ENCODE results near the gene SULT1C3.

Gene SULT1C3

DNA sequence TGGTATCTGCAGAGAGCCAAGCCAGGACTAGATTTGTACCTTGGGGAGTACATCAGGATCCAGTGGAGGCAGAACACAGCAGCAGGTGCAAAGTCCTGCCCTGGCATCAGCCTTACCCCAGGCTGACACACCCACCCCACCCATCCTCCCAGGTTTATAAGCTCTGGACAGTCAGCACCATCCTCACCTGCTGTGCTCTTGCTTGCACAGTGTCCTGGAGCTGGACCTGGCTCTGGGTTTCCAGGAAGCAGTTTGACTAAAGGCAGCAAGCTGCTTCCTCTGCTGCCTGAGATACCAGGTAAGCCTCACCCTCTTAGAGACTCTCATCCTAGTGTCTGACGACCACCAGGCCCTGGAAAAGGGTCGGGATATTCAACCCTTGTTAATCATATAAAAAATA is at the start of gene SULT1C3:
Gene SULT1C3 (plus strand): TSS at position 183 of the 400 bp plus-strand sequence. CDS start 7,227 bp downstream, outside the sequence.
- Histone ChIP-seq H3K27ac (no peak within 1 kb of the TSS), H3K36me3 (ENCODE audit: control insufficient read depth, insufficient read depth, low read length) (no peaks in the 10 kb centered on the region), H3K79me2 (no peaks in the 10 kb centered on the region), H3K27me3 (ENCODE audit: control insufficient read depth, insufficient read depth, low read length) (no peaks in the 10 kb centered on the region), H3K4me2 (ENCODE audit: low read length) (no peak within 1 kb of the TSS), H3K4me3 (ENCODE audit: low read depth, low read length) (no peak within 1 kb of the TSS), H2AFZ (no peak within 1 kb of the TSS), H3K9me3 (ENCODE audit: control insufficient read depth, low read length) (no peaks in the 10 kb centered on the region), H3K9ac (no peak within 1 kb of the TSS), H3K4me1 (no peaks in the 10 kb centered on the region)
- TF ChIP-seq, protein P1, sequence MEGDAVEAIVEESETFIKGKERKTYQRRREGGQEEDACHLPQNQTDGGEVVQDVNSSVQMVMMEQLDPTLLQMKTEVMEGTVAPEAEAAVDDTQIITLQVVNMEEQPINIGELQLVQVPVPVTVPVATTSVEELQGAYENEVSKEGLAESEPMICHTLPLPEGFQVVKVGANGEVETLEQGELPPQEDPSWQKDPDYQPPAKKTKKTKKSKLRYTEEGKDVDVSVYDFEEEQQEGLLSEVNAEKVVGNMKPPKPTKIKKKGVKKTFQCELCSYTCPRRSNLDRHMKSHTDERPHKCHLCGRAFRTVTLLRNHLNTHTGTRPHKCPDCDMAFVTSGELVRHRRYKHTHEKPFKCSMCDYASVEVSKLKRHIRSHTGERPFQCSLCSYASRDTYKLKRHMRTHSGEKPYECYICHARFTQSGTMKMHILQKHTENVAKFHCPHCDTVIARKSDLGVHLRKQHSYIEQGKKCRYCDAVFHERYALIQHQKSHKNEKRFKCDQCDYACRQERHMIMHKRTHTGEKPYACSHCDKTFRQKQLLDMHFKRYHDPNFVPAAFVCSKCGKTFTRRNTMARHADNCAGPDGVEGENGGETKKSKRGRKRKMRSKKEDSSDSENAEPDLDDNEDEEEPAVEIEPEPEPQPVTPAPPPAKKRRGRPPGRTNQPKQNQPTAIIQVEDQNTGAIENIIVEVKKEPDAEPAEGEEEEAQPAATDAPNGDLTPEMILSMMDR (IDR thresholded peaks at IDR 0.05): no peak

DNA sequence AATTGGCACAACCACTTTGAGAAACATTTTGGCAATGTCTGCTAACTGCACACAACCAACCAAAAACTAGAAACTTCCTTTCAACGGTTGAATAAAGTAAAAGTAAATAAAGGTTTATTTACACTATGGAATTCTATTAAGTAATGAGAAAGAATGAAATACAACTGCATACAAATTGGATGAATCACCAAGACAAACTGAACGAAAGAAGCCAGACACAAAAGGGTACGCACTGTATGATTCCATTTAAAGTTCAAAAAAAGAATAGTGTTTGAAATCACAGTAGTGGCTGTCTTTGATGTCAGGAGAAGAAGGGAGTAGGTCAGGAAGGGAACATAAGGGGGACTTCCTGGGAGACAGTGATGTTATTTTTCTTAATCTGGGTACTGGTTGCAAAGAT is 46.5 kb upstream of the SULT1C3 start:
- H3K9ac ChIP-seq: no peak overlapping the region
- H3K79me2 ChIP-seq: no peaks in the 10 kb centered on the region
- H2AFZ ChIP-seq: no peak overlapping the region
- no peaks in the 10 kb centered on the region for H3K27me3 ChIP-seq (ENCODE audit: control insufficient read depth, insufficient read depth, low read length)
- no peak overlapping the region for H3K27ac ChIP-seq
- H3K36me3 ChIP-seq (ENCODE audit: control insufficient read depth, insufficient read depth, low read length): no peaks in the 10 kb centered on the region
- H3K4me3 ChIP-seq (ENCODE audit: low read depth, low read length): no peak overlapping the region
- H3K4me1 ChIP-seq: no peaks in the 10 kb centered on the region
- no peak overlapping the region for H3K4me2 ChIP-seq (ENCODE audit: low read length)
- TF ChIP-seq, protein P1 (IDR thresholded peaks at IDR 0.05): no peak
- no peaks in the 10 kb centered on the region for H3K9me3 ChIP-seq (ENCODE audit: control insufficient read depth, low read length)

DNA sequence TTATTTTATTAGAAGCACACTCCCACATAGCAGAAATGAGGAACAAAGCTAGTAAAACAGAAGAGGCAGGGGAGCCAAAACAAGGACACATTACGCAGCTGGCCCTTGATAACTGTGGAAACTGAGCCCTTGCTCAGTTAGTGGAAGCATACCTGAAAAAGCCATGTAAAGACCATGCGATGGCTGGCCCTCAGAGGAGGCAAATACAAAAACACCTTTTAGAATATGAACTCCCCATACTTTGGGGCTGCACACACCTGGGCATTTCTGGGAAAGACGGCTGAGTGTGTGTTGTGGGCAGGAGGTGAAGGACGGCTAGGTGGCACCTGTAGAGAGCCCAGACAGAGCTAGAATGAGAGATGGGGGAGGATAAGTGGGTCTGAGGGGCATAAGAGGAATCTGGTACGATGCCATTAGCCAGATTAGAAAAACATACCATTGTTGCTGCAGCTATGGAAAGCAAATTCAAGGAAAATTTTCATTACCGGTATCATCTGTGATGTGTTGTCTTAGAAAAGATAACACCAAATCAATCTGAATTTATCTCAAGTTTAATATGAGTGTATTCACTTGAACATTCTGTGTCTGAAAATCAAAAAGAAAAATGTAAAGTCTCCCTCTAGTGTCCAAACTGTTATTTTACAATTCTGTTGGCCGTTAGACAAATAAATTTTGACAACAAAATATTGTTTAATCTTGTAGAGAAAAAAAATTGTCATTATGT is 45.2 kb upstream of the SULT1C3 start:
- TF ChIP-seq, protein P1 (IDR thresholded peaks at IDR 0.05): peak; percentile 24
- H3K27me3 ChIP-seq (ENCODE audit: control insufficient read depth, insufficient read depth, low read length): no peaks in the 10 kb centered on the region
- H3K4me1 ChIP-seq: no peaks in the 10 kb centered on the region
- H3K36me3 ChIP-seq (ENCODE audit: control insufficient read depth, insufficient read depth, low read length): no peaks in the 10 kb centered on the region
- H3K4me3 ChIP-seq (ENCODE audit: low read depth, low read length): no peak overlapping the region
- no peak overlapping the region for H2AFZ ChIP-seq
- no peaks in the 10 kb centered on the region for H3K79me2 ChIP-seq
- no peak overlapping the region for H3K4me2 ChIP-seq (ENCODE audit: low read length)
- no peak overlapping the region for H3K9ac ChIP-seq
- no peak overlapping the region for H3K27ac ChIP-seq
- no peaks in the 10 kb centered on the region for H3K9me3 ChIP-seq (ENCODE audit: control insufficient read depth, low read length)

DNA sequence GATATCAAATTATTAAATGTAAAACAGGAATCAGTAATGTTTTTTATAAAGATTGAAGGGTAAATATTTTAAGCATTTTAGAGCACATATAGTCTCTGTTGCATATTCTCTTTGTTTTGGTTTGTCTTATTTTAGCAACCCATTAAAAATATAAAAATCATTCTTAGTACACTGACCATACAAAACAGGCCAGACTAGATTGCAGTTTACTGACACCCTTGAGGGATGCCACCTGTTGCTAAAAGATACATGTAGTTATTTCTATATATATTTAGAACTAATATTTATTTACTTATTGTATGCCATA is 44.7 kb upstream of the SULT1C3 start:
- Histone ChIP-seq H3K9ac (no peak overlapping the region), H2AFZ (no peak overlapping the region), H3K9me3 (ENCODE audit: control insufficient read depth, low read length) (no peaks in the 10 kb centered on the region), H3K79me2 (no peaks in the 10 kb centered on the region), H3K27ac (no peak overlapping the region), H3K4me1 (no peaks in the 10 kb centered on the region), H3K4me2 (ENCODE audit: low read length) (no peak overlapping the region), H3K36me3 (ENCODE audit: control insufficient read depth, insufficient read depth, low read length) (no peaks in the 10 kb centered on the region), H3K27me3 (ENCODE audit: control insufficient read depth, insufficient read depth, low read length) (no peaks in the 10 kb centered on the region), H3K4me3 (ENCODE audit: low read depth, low read length) (no peak overlapping the region)
- TF ChIP-seq, protein P1 (IDR thresholded peaks at IDR 0.05): no peak

DNA sequence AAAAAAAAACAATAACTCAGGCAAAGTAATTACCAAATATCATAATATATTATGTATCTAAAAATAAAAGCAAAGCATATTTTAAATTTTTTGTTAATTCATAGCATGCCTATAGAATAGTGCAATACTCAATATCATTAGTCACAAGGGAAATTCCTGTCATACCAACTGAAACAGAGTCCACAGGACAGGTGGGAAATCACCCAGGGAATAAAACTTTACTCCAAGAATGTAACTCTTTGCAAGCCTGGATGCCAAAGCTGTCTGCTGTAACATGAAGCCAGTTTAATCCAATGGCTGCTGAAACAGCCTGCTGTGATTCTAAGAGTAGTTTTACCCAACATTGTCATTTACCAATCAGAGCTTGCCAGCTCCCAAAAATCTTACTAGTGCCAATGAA is 40.0 kb upstream of the SULT1C3 start:
- TF ChIP-seq, protein P1 (IDR thresholded peaks at IDR 0.05): no peak

More for the DNA sequence above, 40.0 kb upstream of the SULT1C3 start:
- Histone ChIP-seq H3K4me1 (no peaks in the 10 kb centered on the region), H3K79me2 (no peaks in the 10 kb centered on the region), H3K9me3 (ENCODE audit: control insufficient read depth, low read length) (no peaks in the 10 kb centered on the region), H3K9ac (no peak overlapping the region), H3K36me3 (ENCODE audit: control insufficient read depth, insufficient read depth, low read length) (no peaks in the 10 kb centered on the region), H3K4me3 (ENCODE audit: low read depth, low read length) (no peak overlapping the region), H3K27me3 (ENCODE audit: control insufficient read depth, insufficient read depth, low read length) (no peaks in the 10 kb centered on the region), H2AFZ (no peak overlapping the region), H3K4me2 (ENCODE audit: low read length) (no peak overlapping the region), H3K27ac (no peak overlapping the region)
